SK-N-SH treated with all-trans-retinoic acid at 6 μM for 48 hours (cell line): Measurements from ENCODE around the gene FRS2.
A peak's percentile ranks its signal among the peaks of the same experiment; 100 is the strongest.

Experiments used
- ATAC-seq: fragments of 200-7000 bp; cut with Tn5 transposase; 3 replicates; pipeline ENCODE4 v1.9.1; 2020; ENCODE audit warnings: mild to moderate bottlenecking, moderate library complexity
- ARNTL ChIP-seq: fragments of 450-650 bp; formaldehyde crosslinking; IDR thresholded peaks from 2 replicates; pipeline ENCODE4 v1.5.0; 2020; ENCODE audit warnings: low read depth, mild to moderate bottlenecking, moderate library complexity, borderline replicate concordance
- BACH2 ChIP-seq: fragments of 250-450 bp; sonication (Bioruptor Pico); IDR thresholded peaks from 2 replicates; pipeline ENCODE4 v1.9.0; 2021; ENCODE audit warnings: mild to moderate bottlenecking, borderline replicate concordance
- CREB5 ChIP-seq: fragments of 250-450 bp; sonication (Bioruptor Pico); IDR thresholded peaks from 2 replicates; pipeline ENCODE4 v1.5.1; 2020; ENCODE audit warnings: low read depth, mild to moderate bottlenecking, moderate library complexity
- CSDC2 ChIP-seq: fragments of 250-450 bp; sonication (Bioruptor Pico); IDR thresholded peaks from 2 replicates; pipeline ENCODE4 v1.5.0; 2020; ENCODE audit warnings: mild to moderate bottlenecking, moderate library complexity
- CSRNP3 ChIP-seq: fragments of 250-450 bp; sonication (Bioruptor Pico); IDR thresholded peaks from 2 replicates; pipeline ENCODE4 v1.5.1; 2021; ENCODE audit warnings: mild to moderate bottlenecking, moderate library complexity
- ESRRG ChIP-seq: fragments of 250-450 bp; sonication (Bioruptor Pico); IDR thresholded peaks from 2 replicates; pipeline ENCODE4 v1.6.1; 2021; ENCODE audit warnings: mild to moderate bottlenecking
- GLIS3 ChIP-seq: fragments of 250-450 bp; sonication (Bioruptor Pico); IDR thresholded peaks from 2 replicates; pipeline ENCODE4 v1.5.0; 2020; ENCODE audit warnings: mild to moderate bottlenecking, moderate library complexity
- ISL1 ChIP-seq: fragments of 250-450 bp; sonication (Bioruptor Pico); IDR thresholded peaks from 2 replicates; pipeline ENCODE4 v2.1.2; 2022; ENCODE audit warnings: mild to moderate bottlenecking, moderate library complexity
- OSR1 ChIP-seq: fragments of 250-450 bp; sonication (Bioruptor Pico); IDR thresholded peaks from 2 replicates; pipeline ENCODE4 v1.8.0; 2022; ENCODE audit warnings: moderate library complexity, mild to moderate bottlenecking, inconsistent platforms
- PATZ1 ChIP-seq: fragments of 250-450 bp; sonication (Bioruptor Pico); IDR thresholded peaks from 2 replicates; pipeline ENCODE4 v1.8.0; 2020; ENCODE audit warnings: mild to moderate bottlenecking, moderate library complexity, borderline replicate concordance
- POU6F1 ChIP-seq: fragments of 250-450 bp; sonication (Bioruptor Pico); IDR thresholded peaks from 2 replicates; pipeline ENCODE4 v1.8.0; 2021; ENCODE audit warnings: low read depth, mild to moderate bottlenecking, moderate library complexity, borderline replicate concordance
- PPARA ChIP-seq: fragments of 250-450 bp; sonication (Bioruptor Pico); IDR thresholded peaks from 2 replicates; pipeline ENCODE4 v1.5.0; 2020; ENCODE audit warnings: mild to moderate bottlenecking, borderline replicate concordance
- RARB ChIP-seq: fragments of 250-450 bp; sonication (Bioruptor Pico); IDR thresholded peaks from 2 replicates; pipeline ENCODE4 v1.8.0; 2021; ENCODE audit warnings: mild to moderate bottlenecking, moderate library complexity
- SNAI2 ChIP-seq: fragments of 250-450 bp; sonication (Bioruptor Pico); IDR thresholded peaks from 2 replicates; pipeline ENCODE4 v1.5.0; 2020; ENCODE audit warnings: mild to moderate bottlenecking, moderate library complexity
- TCF4 ChIP-seq: fragments of 250-450 bp; sonication (Bioruptor Pico); IDR thresholded peaks from 2 replicates; pipeline ENCODE4 v1.8.0; 2021; ENCODE audit warnings: mild to moderate bottlenecking, moderate library complexity, borderline replicate concordance
- TOX ChIP-seq: fragments of 250-450 bp; sonication (Bioruptor Pico); IDR thresholded peaks from 2 replicates; pipeline ENCODE4 v1.8.0; 2021; ENCODE audit warnings: mild to moderate bottlenecking, moderate library complexity, borderline replicate concordance
- TSHZ2 ChIP-seq: fragments of 250-450 bp; sonication (Bioruptor Pico); IDR thresholded peaks from 2 replicates; pipeline ENCODE4 v1.5.0; 2020; ENCODE audit warnings: mild to moderate bottlenecking, moderate library complexity
- ZFP3 ChIP-seq: fragments of 250-450 bp; sonication (Bioruptor Pico); IDR thresholded peaks from 2 replicates; pipeline ENCODE4 v1.5.0; 2020; ENCODE audit warnings: mild to moderate bottlenecking, moderate library complexity
- ZFP30 ChIP-seq: fragments of 450-650 bp; formaldehyde crosslinking; IDR thresholded peaks from 2 replicates; pipeline ENCODE4 v1.5.0; 2022; ENCODE audit warnings: mild to moderate bottlenecking, moderate library complexity
- ZNF565 ChIP-seq: fragments of 450-650 bp; formaldehyde crosslinking; conservative IDR thresholded peaks from 2 replicates; pipeline ENCODE4 v1.5.0; 2020; ENCODE audit warnings: low read depth, mild to moderate bottlenecking, moderate library complexity
- ZNF70 ChIP-seq: fragments of 450-650 bp; formaldehyde crosslinking; IDR thresholded peaks from 2 replicates; pipeline ENCODE4 v1.5.0; 2020; ENCODE audit warnings: mild to moderate bottlenecking, moderate library complexity
- ZNF8 ChIP-seq: fragments of 450-650 bp; formaldehyde crosslinking; IDR thresholded peaks from 2 replicates; pipeline ENCODE4 v1.5.0; 2020; ENCODE audit warnings: mild to moderate bottlenecking, moderate library complexity

FRS2 gene

GRCh38 chr12:69569236-69569635 lies 99.0 kb downstream of the FRS2 start:
- ATAC-seq = peak; percentile 71
- TF ChIP-seq ZFP30 (CRISPR knock-in tag) = no peak
- TF ChIP-seq TSHZ2 (CRISPR knock-in tag) = no peak
- no peak for TF ChIP-seq ZFP3 (CRISPR knock-in tag)
- no peak for TF ChIP-seq TOX
- no peak for TF ChIP-seq TCF4 (CRISPR knock-in tag)
- TF ChIP-seq BACH2 (CRISPR knock-in tag) = no peak
- TF ChIP-seq PPARA (CRISPR knock-in tag) = no peak
- no peak for TF ChIP-seq OSR1
- TF ChIP-seq SNAI2 (CRISPR knock-in tag) = no peak
- TF ChIP-seq ISL1 (CRISPR knock-in tag) = no peak
- TF ChIP-seq ESRRG (CRISPR knock-in tag) = no peak
- TF ChIP-seq CREB5 (CRISPR knock-in tag) = no peak
- TF ChIP-seq ARNTL (CRISPR knock-in tag) = no peak
- TF ChIP-seq ZNF70 = no peak
- no peak for TF ChIP-seq POU6F1 (CRISPR knock-in tag)
- TF ChIP-seq ZNF565 = no peak
- TF ChIP-seq CSDC2 (CRISPR knock-in tag) = no peak
- no peak for TF ChIP-seq PATZ1 (CRISPR knock-in tag)

GRCh38 chr12:69570000-69570516 lies 99.9 kb downstream of the FRS2 start:
- peak; percentile 12; the same call in 1 of the 3 replicates for ATAC-seq
- TF ChIP-seq CREB5 (CRISPR knock-in tag) (no peak), PATZ1 (CRISPR knock-in tag) (no peak), PPARA (CRISPR knock-in tag) (no peak), POU6F1 (CRISPR knock-in tag) (no peak), ZNF8 (CRISPR knock-in tag) (no peak), RARB (CRISPR knock-in tag) (no peak), BACH2 (CRISPR knock-in tag) (no peak), SNAI2 (CRISPR knock-in tag) (no peak), ESRRG (CRISPR knock-in tag) (no peak), CSRNP3 (CRISPR knock-in tag) (no peak), OSR1 (no peak), TCF4 (CRISPR knock-in tag) (no peak), GLIS3 (CRISPR knock-in tag) (no peak), TSHZ2 (CRISPR knock-in tag) (no peak)
